ENCODE measurements around the gene ASXL1.

- no peak for TF ChIP-seq CREB5 (CRISPR knock-in tag; IDR thresholded peaks at IDR 0.05; ENCODE audit: low read depth)
- no peak for TF ChIP-seq TCF4 (CRISPR knock-in tag; IDR thresholded peaks at IDR 0.05; ENCODE audit: borderline replicate concordance)
- no peak for TF ChIP-seq ARNTL (CRISPR knock-in tag; IDR thresholded peaks at IDR 0.05; ENCODE audit: borderline replicate concordance, low read depth)
- TF ChIP-seq PATZ1 (CRISPR knock-in tag; IDR thresholded peaks at IDR 0.05; ENCODE audit: borderline replicate concordance) = no peak
- no peak for TF ChIP-seq TSHZ2 (CRISPR knock-in tag; IDR thresholded peaks at IDR 0.05)
- TF ChIP-seq BACH2 (CRISPR knock-in tag; IDR thresholded peaks at IDR 0.05; ENCODE audit: borderline replicate concordance) = no peak
- no peak for TF ChIP-seq ZC3H10 (CRISPR knock-in tag; IDR thresholded peaks at IDR 0.05)
- TF ChIP-seq ZNF565 (CRISPR knock-in tag; conservative IDR thresholded peaks at IDR 0.05; ENCODE audit: low read depth) = no peak
- no peak for TF ChIP-seq SNAI2 (CRISPR knock-in tag; IDR thresholded peaks at IDR 0.05)
- TF ChIP-seq ESRRG (CRISPR knock-in tag; IDR thresholded peaks at IDR 0.05) = no peak
- no peak for TF ChIP-seq GLIS3 (CRISPR knock-in tag; IDR thresholded peaks at IDR 0.05)
- no peak for TF ChIP-seq CSRNP3 (CRISPR knock-in tag; IDR thresholded peaks at IDR 0.05)
- TF ChIP-seq POU6F1 (CRISPR knock-in tag; IDR thresholded peaks at IDR 0.05; ENCODE audit: borderline replicate concordance, low read depth) = no peak
Observed at GRCh38 chr20:32404017-32404416, 45.9 kb downstream of the ASXL1 start.
